ENCODE results near the gene NRROS.
"Not testable (repeated sequence)": the region's sequence is repeated elsewhere in the genome, so short reads cannot be mapped to it uniquely, and the experiment has no call there.

Gene NRROS

GRCh38 chr3:196639483-196640296 lies at the start of gene NRROS:
Gene NRROS, plus strand, starts transcription at chr3:196639694. Its CDS starts 14,846 bp downstream, at chr3:196654540.
- H3K4me1 ChIP-seq (ENCODE audit: insufficient read depth, low read length): peaks cover 3% of the 10 kb centered on the region
- H3K4me3 ChIP-seq (ENCODE audit: low read length): no peak within 1 kb of the TSS
- no peaks in the 10 kb centered on the region for H3K27me3 ChIP-seq (ENCODE audit: insufficient read depth, low read length)
- no peak within 1 kb of the TSS for H2AFZ ChIP-seq (ENCODE audit: low read depth, low read length)
- H3K9me3 ChIP-seq (ENCODE audit: low read length): no peaks in the 10 kb centered on the region
- no peaks in the 10 kb centered on the region for H3K36me3 ChIP-seq (ENCODE audit: insufficient read depth, low read length)

GRCh38 chr3:196590279-196590678 lies 49.2 kb upstream of the NRROS start:
- H3K36me3 ChIP-seq (ENCODE audit: insufficient read depth, low read length): peaks cover 11% of the 10 kb centered on the region
- H3K4me1 ChIP-seq (ENCODE audit: insufficient read depth, low read length): no peaks in the 10 kb centered on the region
- no peaks in the 10 kb centered on the region for H3K27me3 ChIP-seq (ENCODE audit: insufficient read depth, low read length)
- H2AFZ ChIP-seq (ENCODE audit: low read depth, low read length): no peak overlapping the region
- no peaks in the 10 kb centered on the region for H3K9me3 ChIP-seq (ENCODE audit: low read length)
- H3K4me3 ChIP-seq (ENCODE audit: low read length): no peak overlapping the region

GRCh38 chr3:196596355-196596754 lies 43.1 kb upstream of the NRROS start:
- Histone ChIP-seq H3K4me3 (ENCODE audit: low read length) (no peak overlapping the region), H2AFZ (ENCODE audit: low read depth, low read length) (peak overlapping the region; percentile 71), H3K9me3 (ENCODE audit: low read length) (no peaks in the 10 kb centered on the region), H3K4me1 (ENCODE audit: insufficient read depth, low read length) (no peaks in the 10 kb centered on the region), H3K27me3 (ENCODE audit: insufficient read depth, low read length) (no peaks in the 10 kb centered on the region), H3K36me3 (ENCODE audit: insufficient read depth, low read length) (no peaks in the 10 kb centered on the region)

- H3K4me1 ChIP-seq (ENCODE audit: insufficient read depth, low read length); H3K36me3 ChIP-seq (ENCODE audit: insufficient read depth, low read length); H3K27me3 ChIP-seq (ENCODE audit: insufficient read depth, low read length); H2AFZ ChIP-seq (ENCODE audit: low read depth, low read length); H3K9me3 ChIP-seq (ENCODE audit: low read length); H3K4me3 ChIP-seq (ENCODE audit: low read length): not testable (repeated sequence)
Measured at GRCh38 chr3:196597971-196598733, 41.3 kb upstream of the NRROS start.

GRCh38 chr3:196599734-196600128 lies 39.8 kb upstream of the NRROS start:
- no peaks in the 10 kb centered on the region for H3K9me3 ChIP-seq (ENCODE audit: low read length)
- H3K4me3 ChIP-seq (ENCODE audit: low read length): no peak overlapping the region
- no peaks in the 10 kb centered on the region for H3K4me1 ChIP-seq (ENCODE audit: insufficient read depth, low read length)
- no peaks in the 10 kb centered on the region for H3K36me3 ChIP-seq (ENCODE audit: insufficient read depth, low read length)
- H3K27me3 ChIP-seq (ENCODE audit: insufficient read depth, low read length): no peaks in the 10 kb centered on the region
- H2AFZ ChIP-seq (ENCODE audit: low read depth, low read length): no peak overlapping the region

GRCh38 chr3:196600359-196600758 lies 39.1 kb upstream of the NRROS start:
- H3K9me3 ChIP-seq (ENCODE audit: low read length): no peaks in the 10 kb centered on the region
- no peaks in the 10 kb centered on the region for H3K27me3 ChIP-seq (ENCODE audit: insufficient read depth, low read length)
- no peaks in the 10 kb centered on the region for H3K36me3 ChIP-seq (ENCODE audit: insufficient read depth, low read length)
- no peaks in the 10 kb centered on the region for H3K4me1 ChIP-seq (ENCODE audit: insufficient read depth, low read length)
- H3K4me3 ChIP-seq (ENCODE audit: low read length): no peak overlapping the region
- H2AFZ ChIP-seq (ENCODE audit: low read depth, low read length): no peak overlapping the region

GRCh38 chr3:196602673-196603072 lies 36.8 kb upstream of the NRROS start:
- Histone ChIP-seq H3K36me3 (ENCODE audit: insufficient read depth, low read length) (no peaks in the 10 kb centered on the region), H3K4me1 (ENCODE audit: insufficient read depth, low read length) (no peaks in the 10 kb centered on the region), H3K9me3 (ENCODE audit: low read length) (no peaks in the 10 kb centered on the region), H3K27me3 (ENCODE audit: insufficient read depth, low read length) (no peaks in the 10 kb centered on the region), H3K4me3 (ENCODE audit: low read length) (no peak overlapping the region), H2AFZ (ENCODE audit: low read depth, low read length) (no peak overlapping the region)

- Histone ChIP-seq H3K9me3 (ENCODE audit: low read length) (no peaks in the 10 kb centered on the region), H2AFZ (ENCODE audit: low read depth, low read length) (no peak overlapping the region), H3K4me3 (ENCODE audit: low read length) (no peak overlapping the region), H3K4me1 (ENCODE audit: insufficient read depth, low read length) (no peaks in the 10 kb centered on the region), H3K27me3 (ENCODE audit: insufficient read depth, low read length) (no peaks in the 10 kb centered on the region), H3K36me3 (ENCODE audit: insufficient read depth, low read length) (no peaks in the 10 kb centered on the region)
Measured at GRCh38 chr3:196603683-196604082, 35.8 kb upstream of the NRROS start.

GRCh38 chr3:196604548-196604947 lies 34.9 kb upstream of the NRROS start:
- Histone ChIP-seq H3K9me3 (ENCODE audit: low read length) (no peaks in the 10 kb centered on the region), H3K4me3 (ENCODE audit: low read length) (no peak overlapping the region), H3K27me3 (ENCODE audit: insufficient read depth, low read length) (no peaks in the 10 kb centered on the region), H3K36me3 (ENCODE audit: insufficient read depth, low read length) (no peaks in the 10 kb centered on the region), H3K4me1 (ENCODE audit: insufficient read depth, low read length) (no peaks in the 10 kb centered on the region), H2AFZ (ENCODE audit: low read depth, low read length) (no peak overlapping the region)

GRCh38 chr3:196608693-196609092 lies 30.8 kb upstream of the NRROS start:
- no peaks in the 10 kb centered on the region for H3K27me3 ChIP-seq (ENCODE audit: insufficient read depth, low read length)

GRCh38 chr3:196609343-196609775 lies 30.1 kb upstream of the NRROS start:
- no peaks in the 10 kb centered on the region for H3K36me3 ChIP-seq (ENCODE audit: insufficient read depth, low read length)
- no peak overlapping the region for H2AFZ ChIP-seq (ENCODE audit: low read depth, low read length)
- no peaks in the 10 kb centered on the region for H3K4me1 ChIP-seq (ENCODE audit: insufficient read depth, low read length)
- no peaks in the 10 kb centered on the region for H3K27me3 ChIP-seq (ENCODE audit: insufficient read depth, low read length)
- no peak overlapping the region for H3K4me3 ChIP-seq (ENCODE audit: low read length)
- H3K9me3 ChIP-seq (ENCODE audit: low read length): no peaks in the 10 kb centered on the region

More at GRCh38 chr3:196608693-196609092, 30.8 kb upstream of the NRROS start:
- no peaks in the 10 kb centered on the region for H3K36me3 ChIP-seq (ENCODE audit: insufficient read depth, low read length)
- H2AFZ ChIP-seq (ENCODE audit: low read depth, low read length): no peak overlapping the region
- H3K4me1 ChIP-seq (ENCODE audit: insufficient read depth, low read length): no peaks in the 10 kb centered on the region
- no peak overlapping the region for H3K4me3 ChIP-seq (ENCODE audit: low read length)
- no peaks in the 10 kb centered on the region for H3K9me3 ChIP-seq (ENCODE audit: low read length)

GRCh38 chr3:196609805-196610515 lies 29.5 kb upstream of the NRROS start:
- no peaks in the 10 kb centered on the region for H3K27me3 ChIP-seq (ENCODE audit: insufficient read depth, low read length)
- H3K36me3 ChIP-seq (ENCODE audit: insufficient read depth, low read length): no peaks in the 10 kb centered on the region
- H3K9me3 ChIP-seq (ENCODE audit: low read length): no peaks in the 10 kb centered on the region
- no peaks in the 10 kb centered on the region for H3K4me1 ChIP-seq (ENCODE audit: insufficient read depth, low read length)
- H2AFZ ChIP-seq (ENCODE audit: low read depth, low read length): no peak overlapping the region
- no peak overlapping the region for H3K4me3 ChIP-seq (ENCODE audit: low read length)

All from neuron (in vitro differentiated cells).